RCC 7860 (cell line): Measurements from ENCODE around the gene GUCY1B1.

Experiments
- DNase-seq: peaks from one replicate; pipeline ENCODE4 v3.0.0-alpha.2; 2015; ENCODE audit warnings: low spot score
- FAIRE-seq: peaks from 2 replicates; lab custom pipeline; 2012; peaks lifted over from hg19 to GRCh38; lab: Jason Lieb, UNC

The GUCY1B1 gene

GRCh38 chr4:155854582-155855226, 95.9 kb downstream of the GUCY1B1 start:
- DNase-seq (peak; percentile 47), FAIRE-seq (peak; percentile 15)

DNA sequence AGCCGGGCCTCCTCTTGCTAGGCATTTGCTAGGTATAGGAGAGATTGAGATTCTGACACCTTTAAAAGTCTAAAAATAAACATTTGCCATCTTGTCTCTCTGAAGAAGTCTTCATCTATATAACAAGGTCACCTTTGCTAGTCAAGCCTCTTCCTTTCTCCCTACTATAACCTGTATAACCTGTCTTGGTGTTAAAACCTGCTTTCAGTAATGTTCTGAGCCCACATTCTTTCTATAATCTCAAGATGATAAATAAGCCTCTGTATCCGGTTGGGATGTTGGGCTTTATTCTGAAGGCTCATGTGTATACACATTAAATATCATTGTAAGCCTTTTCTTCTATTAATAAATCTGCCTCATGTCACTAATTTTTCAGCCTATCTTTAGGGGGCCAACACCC, 97.1 kb downstream of the GUCY1B1 start:
- FAIRE-seq (no peak), DNase-seq (no peak)
